GM12878 (cell line): ENCODE measurements around the gene TMEM140. TPM values are rescaled to one million over a fixed set of nuclear protein-coding genes. Genes with fewer than 3 reads are reported as not detected.

ENCODE experiments used
- ATAC-seq: fragments of 200-7000 bp; cut with Tn5 transposase; 3 replicates; pipeline ENCODE4 v1.9.1; 2020; ENCODE audit warnings: mild to moderate bottlenecking, moderate library complexity
- BruUV-seq: library from RNA; stranded (reverse); fragments of 400-500 nt; replicated peaks from 2 replicates; lab custom pipeline; 2021; lab: Mats Ljungman, UMichigan
- CTCF ChIA-PET: fragments of 300-600 bp; sonication (Branson Sonifier 250); formaldehyde crosslinking; extraction: SDS; loops from one replicate; lab custom pipeline; 2021; ENCODE audit warnings: inconsistent platforms; lab: Yijun Ruan, JAX
- POLR2A ChIA-PET: fragments of 350-600 bp; formaldehyde crosslinking; extraction: SDS; loops from one replicate; lab custom pipeline; 2021; ENCODE audit warnings: inconsistent platforms; lab: Charles Lee
- RAD21 ChIA-PET: fragments of 300-600 bp; sonication (Branson Sonifier 250); formaldehyde crosslinking; loops from one replicate; lab custom pipeline; 2023; ENCODE audit warnings: antibody characterized with exemption; ENCODE audit not compliant: unreplicated experiment; lab: Charles Lee
- SMC1A ChIA-PET: fragments of 300-600 bp; sonication (Branson Sonifier 250); formaldehyde crosslinking; loops from one replicate; lab custom pipeline; 2023; ENCODE audit not compliant: unreplicated experiment, uncharacterized antibody; lab: Charles Lee
- DNase-seq: peaks from one replicate; pipeline ENCODE4 v3.0.0-alpha.2; 2011; ENCODE audit warnings: low read depth, low spot score
- FAIRE-seq: peaks from 3 replicates; lab custom pipeline; 2011; peaks lifted over from hg19 to GRCh38; lab: Jason Lieb, UNC
- H2AFZ ChIP-seq: 2 replicates; pipeline ENCODE4 v1.6.0; 2011; ENCODE audit warnings: low read depth, low read length, control low read depth; ENCODE audit not compliant: control insufficient read depth
- H3K27ac ChIP-seq: 2 replicates; pipeline ENCODE4 v1.5.1; 2011; ENCODE audit warnings: control low read depth; ENCODE audit not compliant: control insufficient read depth, insufficient read depth
- H3K27me3 ChIP-seq, 2 experiments: replicated peaks in 1 of 2; 2 replicates each; pipeline versions ENCODE4 v1.6.0 to v1.6.1; 2011; ENCODE audit warnings: low read length in 1 of 2; ENCODE audit not compliant: control insufficient read depth in 2 of 2, insufficient read depth in 2 of 2
- H3K36me3 ChIP-seq, 2 experiments: 2 replicates each; pipeline ENCODE4 v1.5.1; 2011; ENCODE audit warnings: low read length in 1 of 2; ENCODE audit not compliant: control insufficient read depth in 2 of 2, insufficient read depth in 2 of 2
- H3K4me1 ChIP-seq: 2 replicates; pipeline ENCODE4 v1.6.1; 2011; ENCODE audit warnings: mild to moderate bottlenecking, low read length, moderate library complexity, mixed read lengths; ENCODE audit not compliant: control insufficient read depth, insufficient read depth
- H3K4me2 ChIP-seq: 2 replicates; pipeline ENCODE4 v1.6.0; 2011; ENCODE audit warnings: control low read depth; ENCODE audit not compliant: control insufficient read depth, insufficient read depth
- H3K4me3 ChIP-seq: fragments of 200-600 bp; sonication (generic); 2 replicates; pipeline ENCODE4 v1.5.1; 2016
- H3K79me2 ChIP-seq: 2 replicates; pipeline ENCODE4 v1.6.0; 2011; ENCODE audit warnings: low read length; ENCODE audit not compliant: control insufficient read depth, insufficient read depth
- H3K9ac ChIP-seq: 2 replicates; pipeline ENCODE4 v1.8.0; 2011; ENCODE audit warnings: low read length, control low read depth, mixed read lengths; ENCODE audit not compliant: control insufficient read depth, insufficient read depth
- H3K9me3 ChIP-seq: replicated peaks from 3 replicates; pipeline ENCODE4 v1.5.1; 2011; ENCODE audit warnings: mild to moderate bottlenecking, low read length; ENCODE audit not compliant: control insufficient read depth, insufficient read depth
- H4K20me1 ChIP-seq: 2 replicates; pipeline ENCODE4 v1.6.0; 2011; ENCODE audit not compliant: control insufficient read depth, insufficient read depth
- BCL11A ChIP-seq: IDR thresholded peaks from 2 replicates; pipeline ENCODE4 v1.6.1; 2011; ENCODE audit warnings: low read depth, low read length
- CREM ChIP-seq: IDR thresholded peaks from 2 replicates; pipeline ENCODE4 v1.6.1; 2014; ENCODE audit warnings: antibody characterized with exemption, low read depth
- ESRRA ChIP-seq: IDR thresholded peaks from 2 replicates; pipeline ENCODE4 v1.6.1; 2012; ENCODE audit warnings: mild to moderate bottlenecking, low read length, improper control_type of control experiment
- HDAC2 ChIP-seq: fragments of 200-600 bp; sonication (generic); IDR thresholded peaks from 2 replicates; pipeline ENCODE4 v1.6.1; 2017
- HDAC6 ChIP-seq: fragments of 200-600 bp; sonication (generic); IDR thresholded peaks from one replicate; pipeline ENCODE4 v1.8.0; 2017; ENCODE audit warnings: antibody characterized with exemption; ENCODE audit not compliant: unreplicated experiment
- MTA3 ChIP-seq: IDR thresholded peaks from 2 replicates; pipeline ENCODE4 v1.6.1; 2012; ENCODE audit warnings: low read length, inconsistent platforms, borderline replicate concordance
- NFYA ChIP-seq: IDR thresholded peaks from 2 replicates; pipeline ENCODE4 v1.6.1; 2011; ENCODE audit warnings: low read depth, mild to moderate bottlenecking, low read length, improper control_type of control experiment, borderline replicate concordance
- RUNX3 ChIP-seq: IDR thresholded peaks from 2 replicates; pipeline ENCODE4 v1.6.1; 2012; ENCODE audit warnings: low read length, inconsistent platforms
- SIX5 ChIP-seq: IDR thresholded peaks from 2 replicates; pipeline ENCODE4 v1.6.1; 2011; ENCODE audit warnings: mild to moderate bottlenecking, low read depth, low read length, moderate library complexity; ENCODE audit not compliant: severe bottlenecking
- ZNF24 ChIP-seq: fragments of 450-650 bp; IDR thresholded peaks from 2 replicates; pipeline ENCODE4 v1.6.1; 2017; ENCODE audit warnings: antibody characterized with exemption, mild to moderate bottlenecking
- ZNF274 ChIP-seq: IDR thresholded peaks from one replicate; pipeline ENCODE4 v1.8.0; 2011; ENCODE audit not compliant: insufficient read length, insufficient read depth
- WGBS: methylation state at CpG from one replicate; pipeline ENCODE4 v1.1.6; 2016; ENCODE audit warnings: low lambda C conversion rate; ENCODE audit not compliant: insufficient replicate concordance, insufficient coverage; ENCODE audit errors: missing lambda C conversion rate; 5-methylcytosine and 5-hydroxymethylcytosine counted together
- in situ Hi-C: fragments of 300-500 bp; cut with MboI; formaldehyde crosslinking; loops from 9 replicates; pipeline ENCODE4 v1.14.3; 2018; ENCODE audit warnings: mixed read lengths
- intact Hi-C: fragments of 100-400 bp; cut with micrococcal nuclease; formaldehyde crosslinking; loops from one replicate; pipeline ENCODE4 v1.14.2; 2022; ENCODE audit not compliant: unreplicated experiment
- polyA plus RNA-seq, 11 experiments: library from polyadenylated mRNA; depleted of rRNA in 4 of 11; unstranded in 6 of 11; stranded (reverse) in 5 of 11; fragments of >200 nt; fragmentation: Nextera tagmentation in 4 of 11; fragmentation: Illumina TruSeq in 1 of 11; extraction: Ambion mirVana in 4 of 11; extraction: Trizol in 1 of 11; gene quantifications; 1 replicate in 1 of 11; 2 replicates in 10 of 11; pipeline versions ENCODE4 v1.2.1 to v1.2.3, GENCODE V29; 2011 to 2016; ENCODE audit warnings: inconsistent platforms in 2 of 11, missing spikeins in 2 of 11, low read depth in 1 of 11
- total RNA-seq, 4 experiments: library from RNA; depleted of rRNA in 3 of 4; stranded (reverse); fragments of >200 nt in 3 of 4; fragmentation: Illumina TruSeq in 1 of 4; extraction: Trizol in 1 of 4; gene quantifications; 2 replicates each; pipeline versions ENCODE4 v1.2.1 to v1.2.3, GENCODE V29; 2013 to 2021

TMEM140 gene
- total and polyA plus RNA-seq, 10 of the 15 experiments (the other 5 are each of a cell fraction or from before 2014, with no cell fraction given) = 0.85 to 20.7 (median 3.3) TPM

DNA sequence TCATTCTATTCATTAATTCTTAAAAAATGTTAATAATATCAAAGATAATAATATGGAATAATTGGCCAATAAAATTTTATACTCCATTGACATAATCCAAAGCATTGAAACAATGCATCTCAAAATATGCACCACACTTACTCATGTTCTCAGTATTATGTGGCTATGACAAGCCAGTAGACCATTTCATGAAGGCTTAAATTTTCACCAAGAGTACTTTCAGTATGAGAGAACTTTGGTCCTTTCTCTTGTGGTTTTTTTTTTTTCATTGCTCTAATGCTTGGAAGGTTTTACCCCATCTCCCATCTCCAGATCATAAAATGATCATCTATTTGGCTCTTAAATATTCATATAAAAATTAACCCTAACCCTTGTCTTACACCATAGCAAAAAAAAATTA lies 45.5 kb upstream of the TMEM140 start (continued):
- TF ChIP-seq BCL11A = peak; percentile 79; the same call in 1 of the 2 replicates
- peak; percentile 57; the same call in 1 of the 2 replicates for TF ChIP-seq CREM
- 0 out of 2 replicates have a peak, but pooled peaks have one; percentile 74 for TF ChIP-seq MTA3
- TF ChIP-seq RUNX3 = peak; percentile 95
- TF ChIP-seq HDAC2 = no peak

DNA sequence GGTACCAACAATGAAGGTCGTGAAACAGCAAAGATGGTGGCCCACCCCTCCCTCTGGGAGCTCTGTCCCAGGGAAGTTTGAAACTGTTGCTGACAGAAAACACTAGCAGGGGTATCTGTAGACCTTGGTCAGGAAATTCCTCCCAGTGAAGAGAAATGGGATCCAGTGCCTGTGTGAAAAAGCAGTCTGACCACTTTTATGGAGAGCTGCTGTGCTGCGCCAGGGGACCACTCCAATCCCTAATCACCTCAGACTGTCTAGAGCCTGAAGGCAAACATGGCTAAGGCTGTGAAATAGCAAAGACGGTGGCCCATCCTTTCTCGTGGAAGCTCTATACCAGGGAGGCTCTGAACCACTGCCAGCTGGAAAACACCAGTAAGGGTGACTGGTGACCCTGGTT lies 38.3 kb upstream of the TMEM140 start:
- ChIA-PET POLR2A (no interaction called here), RAD21 (no interaction called here), CTCF (interaction anchor here (0.8 kb wide), 1 partner anchor 31 kb away, joined by 4 read pairs; no protein-coding TSS in a partner anchor), SMC1A (interaction anchor here (1.2 to 1.6 kb wide), 2 partner anchors 17 to 37 kb away, joined by 3 to 4 read pairs; no protein-coding TSS in a partner anchor)
- Histone ChIP-seq H3K4me2 (no peak overlapping the region), H3K27ac (no peak overlapping the region), H3K36me3 (no peaks in the 10 kb centered on the region), H3K4me3 (no peak overlapping the region), H2AFZ (no peak overlapping the region), H3K9me3 (no peaks in the 10 kb centered on the region; the same call in 2 of the 3 replicates), H3K9ac (no peak overlapping the region), H3K79me2 (no peaks in the 10 kb centered on the region), H3K4me1 (no peaks in the 10 kb centered on the region), H4K20me1 (no peaks in the 10 kb centered on the region), H3K27me3 (no peaks in the 10 kb centered on the region)
- 73% methylated on average over 4 of the region's 4 CpGs for WGBS
- in situ Hi-C loops (no loop called here), intact Hi-C loops (no loop called here)
- DNase-seq (no peak), FAIRE-seq (no peak), ATAC-seq (no peak)
- no TSS peak for BruUV-seq
- TF ChIP-seq SIX5 (no peak), BCL11A (no peak), HDAC6 (no peak), NFYA (no peak), ZNF24 (no peak), ESRRA (no peak), ZNF274 (no peak)
